ENCODE results near the gene PKN1. TPM values are rescaled to one million over a fixed set of nuclear protein-coding genes. Genes with fewer than 3 reads are reported as not detected.

PKN1 gene
- total RNA-seq, 1 donor from 2014 or later: 159 TPM

- peak within 1 kb of the TSS; percentile 99 for H3K4me3 ChIP-seq
- H3K36me3 ChIP-seq: no peaks in the 10 kb centered on the region
- peak within 1 kb of the TSS; percentile 87 for H3K27ac ChIP-seq
- DNase-seq: peak; percentile 98
- no peaks in the 10 kb centered on the region for H3K27me3 ChIP-seq
- H3K4me1 ChIP-seq: peaks cover 18% of the 10 kb centered on the region
- no peak for TF ChIP-seq CTCF (IDR thresholded peaks at IDR 0.05)
- peak; percentile 98 for ATAC-seq
- H3K9me3 ChIP-seq: no peaks in the 10 kb centered on the region
- intact Hi-C loops (cut with DNase I): no loop called here
Measured at GRCh38 chr19:14419106-14419813, 13.8 kb upstream of the PKN1 start, which contains the start of gene DDX39A. TSS of gene DDX39A (minus strand) at chr19:14419341. CDS start at chr19:14413220, 6,121 bp downstream.

DNA sequence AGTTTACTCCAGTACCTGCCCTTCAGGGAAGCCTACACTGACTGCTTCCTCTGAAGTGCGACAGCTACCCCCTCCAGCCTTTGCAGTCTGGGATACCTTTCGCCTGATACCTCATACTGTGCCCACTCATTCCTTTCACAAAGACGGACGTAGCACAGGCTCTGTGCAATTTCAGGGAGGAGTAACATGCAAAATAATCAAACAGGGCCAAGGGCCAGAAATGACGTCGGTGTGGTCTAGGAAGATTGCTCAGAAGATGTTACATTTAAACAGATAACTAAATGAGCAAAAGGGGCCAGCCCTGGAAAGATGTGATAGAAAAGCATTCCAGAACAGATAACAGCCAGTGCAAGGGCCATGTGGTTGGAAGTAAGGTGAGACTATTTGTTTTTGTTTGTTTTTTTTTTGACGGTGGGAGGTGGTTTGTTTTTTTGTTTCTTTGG lies 7.4 kb upstream of the PKN1 start:
- H3K27ac ChIP-seq: no peak overlapping the region
- no peak for TF ChIP-seq CTCF (IDR thresholded peaks at IDR 0.05)
- intact Hi-C loops (cut with DNase I): no loop called here
- H3K36me3 ChIP-seq: no peaks in the 10 kb centered on the region
- ATAC-seq (no peak), DNase-seq (no peak)
- no peaks in the 10 kb centered on the region for H3K9me3 ChIP-seq
- no peak overlapping the region for H3K4me3 ChIP-seq
- H3K4me1 ChIP-seq: no peaks in the 10 kb centered on the region
- H3K27me3 ChIP-seq: no peaks in the 10 kb centered on the region

- DNase-seq (no peak), ATAC-seq (no peak)
- no peak overlapping the region for H3K27ac ChIP-seq
- TF ChIP-seq CTCF (IDR thresholded peaks at IDR 0.05): no peak
- intact Hi-C loops (cut with DNase I): no loop called here
- no peaks in the 10 kb centered on the region for H3K9me3 ChIP-seq
- peaks cover 5% of the 10 kb centered on the region for H3K4me1 ChIP-seq
- H3K36me3 ChIP-seq: no peaks in the 10 kb centered on the region
- H3K27me3 ChIP-seq: no peaks in the 10 kb centered on the region
- no peak overlapping the region for H3K4me3 ChIP-seq
Measured at GRCh38 chr19:14427461-14427860, 5.6 kb upstream of the PKN1 start.

DNA sequence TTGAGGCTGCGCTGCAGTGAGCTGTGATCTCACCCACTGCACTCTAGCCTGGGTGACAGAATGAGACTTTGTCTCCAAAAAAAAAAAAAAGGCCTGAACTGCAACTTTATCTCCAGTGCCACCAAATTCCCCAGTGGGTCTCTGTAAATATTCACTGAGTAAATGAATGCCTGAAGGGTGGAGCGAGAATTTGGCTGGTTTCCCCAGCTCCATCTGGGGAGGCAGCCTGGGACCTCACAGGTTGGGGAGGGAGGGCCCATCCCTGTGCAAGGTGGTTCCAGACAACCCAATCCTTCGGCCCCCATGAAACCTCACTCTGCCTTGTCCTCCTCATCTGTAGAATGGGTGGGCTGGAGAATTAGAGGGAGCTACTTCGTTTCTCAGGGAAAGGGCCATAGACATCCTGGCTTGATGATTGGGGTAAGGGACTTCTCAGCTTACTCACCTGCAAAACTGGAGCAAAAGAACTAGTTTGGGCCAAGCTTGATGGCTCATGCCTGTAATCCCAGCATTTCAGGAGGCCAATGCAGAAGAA lies 4.2 kb upstream of the PKN1 start:
- DNase-seq: no peak
- H3K4me1 ChIP-seq: peaks cover 10% of the 10 kb centered on the region
- no peak overlapping the region for H3K27ac ChIP-seq
- TF ChIP-seq CTCF (IDR thresholded peaks at IDR 0.05): no peak
- no peaks in the 10 kb centered on the region for H3K36me3 ChIP-seq
- ATAC-seq: no peak
- H3K4me3 ChIP-seq: no peak overlapping the region
- H3K9me3 ChIP-seq: no peaks in the 10 kb centered on the region
- no peaks in the 10 kb centered on the region for H3K27me3 ChIP-seq
- intact Hi-C loops (cut with DNase I): no loop called here

- intact Hi-C loops (cut with DNase I): no loop called here
- no peaks in the 10 kb centered on the region for H3K36me3 ChIP-seq
Measured at GRCh38 chr19:14430712-14431111, 2.4 kb upstream of the PKN1 start.

More at GRCh38 chr19:14430712-14431111, 2.4 kb upstream of the PKN1 start:
- no peaks in the 10 kb centered on the region for H3K27me3 ChIP-seq
- DNase-seq (no peak), ATAC-seq (no peak)
- no peak overlapping the region for H3K4me3 ChIP-seq
- no peaks in the 10 kb centered on the region for H3K9me3 ChIP-seq
- peaks cover 27% of the 10 kb centered on the region for H3K4me1 ChIP-seq
- H3K27ac ChIP-seq: no peak overlapping the region
- no peak for TF ChIP-seq CTCF (IDR thresholded peaks at IDR 0.05)
